Activated CD8-positive, alpha-beta memory T cell treated with anti-CD3 and anti-CD28 coated beads for 4 hours (primary cell): ENCODE results near the gene ABHD4.
"Not testable (repeated sequence)": the region's sequence is repeated elsewhere in the genome, so short reads cannot be mapped to it uniquely, and the experiment has no call there.

ENCODE experiments used
- DNase-seq, 2 donors: peaks; one replicate each; pipeline ENCODE4 v3.0.0-alpha.2; 2020; ENCODE audit warnings: low read depth in 2 of 2

The ABHD4 gene, protein sequence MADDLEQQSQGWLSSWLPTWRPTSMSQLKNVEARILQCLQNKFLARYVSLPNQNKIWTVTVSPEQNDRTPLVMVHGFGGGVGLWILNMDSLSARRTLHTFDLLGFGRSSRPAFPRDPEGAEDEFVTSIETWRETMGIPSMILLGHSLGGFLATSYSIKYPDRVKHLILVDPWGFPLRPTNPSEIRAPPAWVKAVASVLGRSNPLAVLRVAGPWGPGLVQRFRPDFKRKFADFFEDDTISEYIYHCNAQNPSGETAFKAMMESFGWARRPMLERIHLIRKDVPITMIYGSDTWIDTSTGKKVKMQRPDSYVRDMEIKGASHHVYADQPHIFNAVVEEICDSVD

DNA sequence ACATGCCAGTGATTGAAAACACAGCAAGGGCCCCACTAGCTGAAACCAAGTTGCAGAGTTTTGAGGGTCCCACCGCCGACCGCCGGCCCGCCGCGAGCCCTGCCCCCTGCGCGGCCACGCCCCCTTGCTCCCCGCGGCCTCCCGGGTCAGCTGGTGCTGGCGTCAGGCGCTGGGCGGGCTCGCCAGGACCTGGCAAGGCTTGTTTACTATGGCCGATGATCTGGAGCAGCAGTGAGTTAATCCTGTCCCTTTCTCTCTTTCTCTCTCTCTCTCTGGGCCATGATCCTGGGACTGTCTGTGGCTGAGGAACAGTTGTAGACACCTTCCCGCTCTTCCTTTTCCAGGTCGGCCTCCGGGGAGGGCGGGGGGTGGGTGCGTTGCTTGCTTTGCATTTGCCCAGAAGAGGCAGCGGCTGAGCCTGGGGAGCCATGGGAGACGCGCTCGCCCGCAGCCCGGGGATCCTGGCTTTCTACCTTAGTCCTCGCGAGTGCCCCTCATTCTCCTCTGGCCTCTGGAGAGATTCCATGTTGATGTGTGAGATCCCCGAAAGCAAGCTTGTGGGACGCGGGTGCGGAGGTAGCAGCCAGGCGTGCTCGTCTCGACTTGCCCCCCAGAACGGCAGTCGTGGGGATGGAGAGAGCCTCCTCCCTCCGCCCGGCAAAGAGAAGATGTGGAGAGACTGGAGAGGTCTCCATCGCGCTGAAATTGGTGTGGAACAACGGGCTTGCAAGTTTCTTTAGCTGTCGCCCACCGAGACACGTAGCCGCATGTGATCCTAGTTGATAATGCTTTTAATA, at the start of gene ABHD4:
Gene ABHD4 (plus strand): TSS at position 202 of the 797 bp plus-strand sequence. CDS start 7 bp downstream, at position 209.
- DNase-seq: peak in 1 of 2 donors; percentile 24

DNA sequence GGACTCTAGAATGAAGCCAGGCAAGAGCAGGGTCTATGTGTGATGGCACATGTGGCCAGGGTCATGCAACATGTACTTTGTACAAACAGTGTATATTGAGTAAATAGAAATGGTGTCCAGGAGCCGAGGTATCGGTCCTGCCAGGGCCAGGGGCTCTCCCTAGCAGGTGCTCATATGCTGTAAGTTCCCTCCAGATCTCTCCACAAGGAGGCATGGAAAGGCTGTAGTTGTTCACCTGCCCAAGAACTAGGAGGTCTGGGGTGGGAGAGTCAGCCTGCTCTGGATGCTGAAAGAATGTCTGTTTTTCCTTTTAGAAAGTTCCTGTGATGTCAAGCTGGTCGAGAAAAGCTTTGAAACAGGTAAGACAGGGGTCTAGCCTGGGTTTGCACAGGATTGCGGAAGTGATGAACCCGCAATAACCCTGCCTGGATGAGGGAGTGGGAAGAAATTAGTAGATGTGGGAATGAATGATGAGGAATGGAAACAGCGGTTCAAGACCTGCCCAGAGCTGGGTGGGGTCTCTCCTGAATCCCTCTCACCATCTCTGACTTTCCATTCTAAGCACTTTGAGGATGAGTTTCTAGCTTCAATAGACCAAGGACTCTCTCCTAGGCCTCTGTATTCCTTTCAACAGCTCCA, 48.7 kb upstream of the ABHD4 start:
- no peak for DNase-seq

DNA sequence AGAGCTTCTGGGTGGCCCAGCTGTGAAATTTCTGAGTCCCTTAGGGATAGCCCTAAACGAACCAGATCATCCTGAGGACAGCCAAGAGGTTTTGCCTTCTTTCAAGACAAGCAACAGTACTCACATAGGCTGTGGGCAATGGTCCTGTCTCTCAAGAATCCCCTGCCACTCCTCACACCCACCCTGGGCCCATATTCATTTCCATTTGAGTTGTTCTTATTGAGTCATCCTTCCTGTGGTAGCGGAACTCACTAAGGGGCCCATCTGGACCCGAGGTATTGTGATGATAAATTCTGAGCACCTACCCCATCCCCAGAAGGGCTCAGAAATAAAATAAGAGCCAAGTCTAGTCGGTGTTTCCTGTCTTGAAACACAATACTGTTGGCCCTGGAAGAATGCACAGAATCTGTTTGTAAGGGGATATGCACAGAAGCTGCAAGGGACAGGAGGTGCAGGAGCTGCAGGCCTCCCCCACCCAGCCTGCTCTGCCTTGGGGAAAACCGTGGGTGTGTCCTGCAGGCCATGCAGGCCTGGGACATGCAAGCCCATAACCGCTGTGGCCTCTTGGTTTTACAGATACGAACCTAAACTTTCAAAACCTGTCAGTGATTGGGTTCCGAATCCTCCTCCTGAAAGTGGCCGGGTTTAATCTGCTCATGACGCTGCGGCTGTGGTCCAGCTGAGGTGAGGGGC, 48.0 kb upstream of the ABHD4 start:
- DNase-seq: peak in 1 of 2 donors; percentile 62

DNA sequence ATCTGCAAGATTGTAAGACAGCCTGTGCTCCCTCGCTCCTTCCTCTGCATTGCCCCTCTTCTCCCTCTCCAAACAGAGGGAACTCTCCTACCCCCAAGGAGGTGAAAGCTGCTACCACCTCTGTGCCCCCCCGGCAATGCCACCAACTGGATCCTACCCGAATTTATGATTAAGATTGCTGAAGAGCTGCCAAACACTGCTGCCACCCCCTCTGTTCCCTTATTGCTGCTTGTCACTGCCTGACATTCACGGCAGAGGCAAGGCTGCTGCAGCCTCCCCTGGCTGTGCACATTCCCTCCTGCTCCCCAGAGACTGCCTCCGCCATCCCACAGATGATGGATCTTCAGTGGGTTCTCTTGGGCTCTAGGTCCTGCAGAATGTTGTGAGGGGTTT, 46.5 kb upstream of the ABHD4 start:
- no peak for DNase-seq

DNA sequence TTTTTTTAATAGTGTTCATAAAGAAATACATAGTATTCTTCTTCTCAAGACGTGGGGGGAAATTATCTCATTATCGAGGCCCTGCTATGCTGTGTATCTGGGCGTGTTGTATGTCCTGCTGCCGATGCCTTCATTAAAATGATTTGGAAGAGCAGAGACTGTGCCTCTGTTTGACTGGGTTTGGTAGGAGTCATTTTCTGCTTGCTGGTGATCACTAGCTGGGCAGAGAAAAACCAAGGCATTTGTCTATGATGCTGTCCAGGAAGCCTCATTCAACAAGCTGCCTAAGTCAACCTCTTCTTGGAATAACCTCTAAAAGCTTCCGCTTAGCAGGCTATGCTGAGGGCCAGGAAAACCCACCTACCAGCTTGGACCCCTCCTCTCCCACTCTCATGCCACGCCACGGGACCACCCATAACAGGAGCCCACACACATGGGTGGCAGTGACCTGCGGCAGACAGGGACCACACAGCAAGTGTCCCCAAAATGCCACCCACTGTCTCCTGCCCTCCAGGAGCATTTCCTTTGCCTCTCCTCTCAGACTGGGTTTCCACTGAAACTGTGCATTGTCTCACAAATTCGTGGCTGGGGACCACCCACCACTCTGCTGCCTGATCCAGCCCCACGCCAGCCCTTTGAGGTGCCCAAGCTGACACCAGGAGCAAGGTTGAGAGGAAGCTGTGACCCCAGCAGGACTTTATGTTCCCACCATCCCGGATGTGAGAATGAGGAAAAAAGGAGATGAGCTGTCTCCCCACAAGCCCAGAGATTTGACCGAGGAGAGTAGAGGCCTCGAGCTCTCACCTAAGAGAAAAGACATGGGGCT, 45.9 kb upstream of the ABHD4 start:
- no peak for DNase-seq

DNA sequence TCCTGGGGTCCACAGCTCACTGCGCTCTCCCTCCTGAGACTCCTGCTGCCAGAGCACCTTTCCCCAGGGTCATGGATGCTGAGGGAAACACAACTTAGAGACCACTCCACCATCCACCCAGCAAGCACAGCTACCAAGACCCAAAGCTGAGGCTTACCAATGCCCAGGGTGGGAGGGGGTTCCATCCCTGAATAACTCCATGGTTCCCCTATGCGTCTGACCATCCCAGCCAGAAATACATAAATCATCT, 45.3 kb upstream of the ABHD4 start:
- no peak for DNase-seq

DNA sequence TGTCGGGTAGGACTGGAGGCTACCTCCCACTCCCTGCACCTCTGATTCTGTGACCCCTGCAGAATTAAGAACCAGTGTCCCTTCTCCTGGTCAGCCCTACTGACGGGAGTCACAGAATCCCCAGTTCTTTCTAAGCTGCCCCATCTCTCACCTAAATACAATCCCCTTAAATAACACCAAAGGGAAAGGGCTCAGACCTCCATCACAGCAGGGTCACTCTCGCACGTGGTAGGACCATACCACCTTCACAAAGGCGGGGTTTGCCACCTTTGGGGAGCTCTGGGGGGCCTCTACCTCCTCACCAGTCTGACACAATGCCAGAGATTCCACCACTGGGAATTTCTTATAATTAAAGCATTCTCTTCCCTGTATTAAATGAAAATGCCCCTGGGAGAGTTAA, 44.7 kb upstream of the ABHD4 start:
- no peak for DNase-seq

DNA sequence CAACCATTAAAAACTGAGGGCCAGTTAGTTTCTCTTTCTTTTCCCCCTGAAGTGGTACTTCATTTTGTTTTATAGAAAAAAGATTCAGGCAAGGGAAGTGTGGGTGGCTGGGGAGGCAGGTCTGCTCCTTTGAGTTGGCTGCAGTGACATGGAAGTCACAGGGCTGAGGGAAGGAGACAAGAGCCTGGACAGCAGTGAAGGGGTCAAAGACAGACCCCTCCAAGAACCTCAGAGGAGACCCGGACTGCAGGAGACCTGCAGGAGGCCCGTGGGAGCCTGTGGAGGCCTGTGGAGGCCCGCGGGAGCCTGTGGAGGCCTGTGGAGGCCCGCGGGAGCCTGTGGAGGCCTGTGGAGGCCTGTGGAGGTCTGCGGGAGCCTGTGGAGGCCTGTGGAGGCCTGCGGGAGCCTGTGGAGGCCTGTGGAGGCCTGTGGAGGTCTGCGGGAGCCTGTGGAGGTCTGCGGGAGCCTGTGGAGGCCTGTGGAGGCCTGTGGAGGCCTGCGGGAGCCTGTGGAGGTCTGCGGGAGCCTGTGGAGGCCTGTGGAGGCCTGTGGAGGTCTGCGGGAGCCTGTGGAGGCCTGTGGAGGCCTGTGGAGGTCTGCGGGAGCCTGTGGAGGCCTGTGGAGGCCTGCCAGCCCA, 44.1 kb upstream of the ABHD4 start:
- DNase-seq: not testable (repeated sequence)

DNA sequence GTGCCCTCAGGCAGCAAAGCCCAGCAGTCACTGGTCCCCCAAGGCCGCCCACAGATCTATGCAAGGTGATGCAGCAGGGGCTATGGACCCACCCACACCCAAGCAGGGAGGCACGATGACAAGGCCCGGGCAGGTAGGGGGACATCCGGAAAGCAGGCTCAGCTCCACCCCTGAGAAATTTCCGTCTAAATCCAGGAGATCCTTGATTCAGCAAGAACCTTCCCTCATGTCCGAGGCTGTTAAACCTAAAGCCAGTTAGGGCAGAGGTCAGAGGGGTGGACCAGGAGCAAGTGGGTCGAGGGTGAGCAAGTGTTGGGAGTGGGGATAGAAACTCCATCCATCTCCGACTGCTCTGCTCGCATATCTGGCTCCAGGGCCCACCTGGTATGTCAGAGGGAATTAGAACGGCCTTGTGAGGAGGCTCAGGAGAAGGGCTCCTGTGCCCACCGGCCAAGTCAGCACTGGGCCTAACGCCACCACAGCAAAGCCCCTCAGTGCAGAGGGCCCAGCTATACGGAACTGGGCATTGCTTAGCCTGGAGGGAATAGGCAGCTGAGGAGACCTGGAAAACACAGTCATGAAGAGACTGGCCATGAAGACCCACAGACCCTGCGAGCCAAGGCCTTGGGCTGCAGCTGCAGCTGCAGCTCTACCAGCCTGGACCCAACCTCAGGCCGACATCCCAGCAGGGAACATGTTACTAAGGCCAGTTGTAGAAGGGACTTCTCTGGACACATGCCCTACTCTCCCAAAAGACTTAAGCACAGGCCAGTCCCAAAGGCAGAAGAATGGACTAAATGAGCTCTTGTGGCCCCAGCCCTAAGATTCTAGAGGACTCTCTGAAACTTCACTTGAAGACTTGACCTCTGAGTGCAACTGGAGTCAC, 43.4 kb upstream of the ABHD4 start:
- DNase-seq: no peak

DNA sequence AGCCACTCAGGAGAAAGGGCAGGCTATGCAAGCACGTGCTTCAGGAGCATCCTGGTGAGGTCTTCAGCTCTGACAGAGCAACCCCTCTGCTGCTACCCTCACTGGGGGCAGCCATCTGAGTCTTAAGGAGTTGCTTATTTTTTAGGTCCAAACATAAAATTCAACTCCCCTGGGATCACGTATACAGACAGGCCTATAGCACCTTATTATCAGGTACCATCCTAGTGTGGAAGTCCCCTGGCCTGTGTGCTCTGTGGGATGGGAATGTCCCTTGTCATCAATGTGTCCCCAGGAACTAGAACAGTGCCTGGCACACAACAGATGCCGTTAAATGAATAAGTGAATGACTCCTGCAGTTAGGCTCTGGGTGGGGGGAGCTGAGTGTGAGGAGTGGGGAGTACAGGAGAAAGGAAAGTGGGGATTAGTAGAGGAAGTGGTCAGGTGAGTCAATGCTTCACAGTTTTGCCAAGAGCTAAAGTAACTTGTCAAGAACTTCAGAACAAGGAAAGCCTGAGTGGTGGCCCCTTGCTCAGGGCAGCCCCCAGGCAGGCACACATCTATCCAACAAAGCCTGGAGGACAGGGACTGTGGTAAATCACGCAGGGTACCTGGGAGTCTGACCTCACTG, 42.6 kb upstream of the ABHD4 start:
- peak in 1 of 2 donors; percentile 50 for DNase-seq

DNA sequence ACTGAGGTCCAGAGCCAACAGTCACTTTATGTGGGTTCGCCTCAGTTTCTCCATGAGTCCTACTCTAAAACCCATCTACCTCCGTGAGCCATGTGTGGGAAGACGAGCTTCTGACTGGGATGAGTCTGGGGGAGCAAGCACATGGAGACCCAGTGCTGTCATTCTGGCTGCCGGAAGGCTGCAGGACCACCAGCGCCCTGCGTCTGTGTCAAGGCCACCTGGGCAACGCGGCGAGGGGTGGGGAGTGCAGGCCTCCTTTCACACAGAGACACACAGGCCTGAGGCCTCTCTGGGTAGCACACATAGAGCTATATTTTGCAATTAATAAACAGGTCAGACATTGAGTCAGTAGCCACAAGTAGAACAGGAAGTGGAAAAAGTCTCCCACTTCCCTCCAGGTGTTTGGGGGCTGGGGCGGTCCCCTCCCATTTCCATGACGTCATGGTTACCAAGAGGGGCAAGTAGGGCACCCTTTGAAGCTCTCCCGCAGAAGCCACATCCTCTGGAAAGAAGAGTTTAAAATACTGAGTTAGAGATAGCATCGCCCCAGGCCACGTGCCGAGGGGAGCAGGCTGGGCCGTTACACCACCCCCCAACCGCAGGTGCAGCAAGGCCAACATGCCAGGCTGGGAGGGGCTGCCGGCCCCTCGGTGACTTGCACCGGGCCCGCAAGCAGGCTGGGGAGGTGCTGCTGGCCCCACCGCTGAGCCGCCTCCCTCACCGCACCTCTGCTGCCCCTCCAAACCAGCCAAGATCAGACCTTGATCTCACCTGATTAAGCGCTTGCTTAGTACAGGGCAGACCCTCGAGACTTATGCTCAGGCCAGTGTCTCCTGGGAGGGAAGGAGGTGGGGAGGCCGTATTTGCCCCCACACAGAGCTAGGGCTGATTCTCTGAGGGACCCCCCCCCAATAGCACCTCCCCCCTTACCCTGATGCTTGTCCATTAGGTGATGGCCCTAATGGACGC, 41.8 kb upstream of the ABHD4 start:
- DNase-seq: peak; percentile 95 to 97

DNA sequence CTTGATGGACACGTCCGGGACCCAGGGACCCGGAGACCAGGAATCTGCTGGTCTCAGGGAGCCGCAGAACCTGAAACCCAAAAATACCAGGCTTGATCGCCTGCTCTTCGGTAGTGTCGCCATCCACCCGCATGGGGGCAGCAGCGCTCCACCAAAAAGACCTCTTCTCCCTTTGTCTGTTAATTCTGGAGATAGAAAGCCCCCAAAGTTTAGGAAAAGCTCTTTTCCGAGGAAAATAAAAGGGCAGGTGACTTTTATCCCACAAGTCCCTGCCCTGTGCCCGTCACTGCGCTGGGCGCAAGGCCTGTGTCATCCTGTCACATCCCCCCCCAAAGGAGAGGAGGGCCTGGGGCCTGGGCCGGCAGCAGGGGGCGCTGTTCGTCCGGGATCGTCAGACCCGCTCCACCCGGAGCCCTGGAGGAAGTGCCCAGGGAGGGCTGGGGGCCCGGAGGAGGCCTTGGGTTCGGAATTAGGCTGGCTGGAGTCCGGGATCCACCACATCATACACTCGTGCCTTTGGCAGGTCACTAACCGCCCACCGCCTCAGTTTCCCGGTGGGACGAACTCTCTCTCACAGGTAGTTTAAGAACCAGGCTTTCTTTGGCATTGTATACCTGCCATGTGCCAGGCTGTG, 41.0 kb upstream of the ABHD4 start:
- peak; percentile 84 to 87 for DNase-seq

DNA sequence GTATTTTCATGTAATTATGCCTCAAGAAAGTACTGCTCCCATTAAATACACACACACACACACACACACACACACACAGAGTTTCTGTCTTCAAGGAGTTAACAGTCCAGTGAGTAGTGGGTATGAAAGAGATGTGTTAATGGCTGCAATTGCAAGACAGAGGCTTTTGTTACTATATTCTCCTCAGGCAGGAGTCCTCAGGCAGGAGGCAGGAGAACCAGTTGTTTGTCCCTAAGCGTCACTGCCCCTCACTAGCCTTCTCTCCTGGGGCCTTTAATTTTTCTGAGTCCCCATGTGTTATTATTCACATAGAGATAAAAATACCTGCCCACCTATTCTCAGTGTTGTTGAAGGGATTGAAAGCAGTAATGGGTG, 40.3 kb upstream of the ABHD4 start:
- DNase-seq: no peak

DNA sequence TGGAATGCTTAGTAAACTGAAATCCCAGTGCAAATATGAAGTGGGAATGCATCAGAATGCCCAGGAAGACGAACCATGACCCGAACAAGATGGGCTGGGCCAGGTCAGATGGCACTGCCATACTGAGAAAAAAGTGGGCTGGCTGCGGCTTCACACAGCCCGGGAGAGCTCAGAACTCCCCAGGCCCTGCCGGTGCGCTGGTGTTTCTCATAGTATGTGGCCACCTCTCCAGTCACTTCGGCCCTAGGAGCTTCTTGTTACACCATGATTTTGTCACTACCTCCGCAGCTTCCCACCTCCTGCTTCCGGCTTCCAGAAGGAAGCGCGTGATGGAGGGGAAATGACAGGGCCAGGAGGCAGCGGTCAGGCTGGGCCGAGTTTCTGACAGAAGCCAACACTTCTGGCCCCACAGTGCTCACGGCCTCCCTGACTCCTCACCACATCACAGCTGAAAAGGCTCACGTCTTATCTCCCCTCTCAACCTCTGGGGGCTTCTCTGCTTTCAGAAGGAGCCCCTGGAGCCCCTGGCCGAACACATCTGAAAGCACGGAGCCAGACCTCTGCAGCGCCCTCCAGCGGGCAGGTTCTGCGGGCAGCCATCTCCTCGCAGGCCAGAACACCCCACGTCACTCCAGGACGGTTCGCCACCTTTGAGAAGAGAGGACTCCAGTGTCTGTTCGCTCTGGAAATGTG, 39.7 kb upstream of the ABHD4 start:
- no peak for DNase-seq

DNA sequence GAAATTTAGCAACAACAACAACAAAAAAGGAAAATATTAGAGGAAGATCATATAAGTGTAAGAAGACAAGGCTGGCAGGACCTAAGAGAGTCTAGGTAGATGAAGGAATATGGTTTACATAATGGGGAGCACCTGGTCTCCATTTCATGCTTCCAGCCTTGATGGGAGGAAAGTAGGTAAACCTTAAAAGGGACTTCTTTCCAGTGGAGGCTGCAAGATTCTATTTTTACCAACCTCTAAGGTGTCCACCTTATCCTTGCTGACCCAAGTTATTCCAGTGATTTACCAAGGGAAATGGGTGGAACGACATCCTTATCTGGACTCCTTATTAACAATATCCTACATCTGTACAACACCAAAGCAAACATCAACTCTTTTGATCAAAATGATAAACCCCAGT, 39.1 kb upstream of the ABHD4 start:
- DNase-seq: no peak

DNA sequence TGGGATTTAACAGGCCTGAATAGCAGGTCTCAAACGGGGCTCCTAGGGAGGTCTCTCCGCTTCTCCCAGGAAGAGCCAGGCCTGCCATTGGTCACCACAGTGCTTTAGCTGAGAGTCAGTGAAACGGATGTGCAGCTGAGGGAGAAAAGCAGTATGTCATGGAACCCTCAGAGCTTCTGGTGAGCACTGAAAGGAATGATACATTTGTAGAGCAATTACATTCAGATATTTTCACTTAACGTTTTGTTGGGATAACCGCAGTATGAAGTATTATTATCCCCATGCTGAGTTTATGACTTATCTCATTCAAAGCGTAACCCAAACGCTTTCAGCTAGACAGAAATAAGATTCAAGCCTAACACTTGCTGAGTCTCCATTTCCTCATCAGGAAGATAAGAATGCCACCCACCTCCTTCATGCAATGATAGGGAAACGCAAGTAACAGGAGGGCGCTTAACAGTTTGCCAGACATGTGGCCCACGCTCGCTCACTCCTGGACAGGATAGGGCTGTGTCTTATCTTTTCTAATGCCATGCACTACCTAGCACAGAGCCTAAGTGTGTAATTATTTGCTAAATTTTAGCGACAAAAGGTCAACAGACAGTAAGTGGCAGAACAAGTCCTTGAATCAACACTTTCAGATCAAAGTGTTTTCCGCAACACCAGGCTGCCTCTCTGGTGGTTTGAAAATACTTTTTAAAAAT, 37.3 kb upstream of the ABHD4 start:
- DNase-seq: no peak

DNA sequence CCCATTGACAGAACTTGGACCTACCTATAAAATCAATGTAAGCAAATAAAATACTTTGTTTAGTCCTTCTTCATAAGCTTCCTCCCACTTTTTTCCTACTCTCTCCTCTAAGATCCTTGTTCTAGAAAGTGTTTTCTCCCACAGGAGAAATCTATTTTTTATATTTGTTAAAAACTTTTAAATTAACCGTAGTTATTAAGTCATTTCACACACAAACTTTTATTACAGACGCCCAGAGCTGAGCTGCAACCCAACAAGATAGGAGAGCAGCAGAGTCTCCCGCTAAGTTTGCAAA, 36.8 kb upstream of the ABHD4 start:
- DNase-seq: no peak
